ENCODE data around the gene TCF7L1.

Gene TCF7L1

GRCh38 chr2:85181844-85182456 is 48.8 kb downstream of the TCF7L1 start:
- Histone ChIP-seq H3K27me3 (replicated peaks in 2 of 5; ENCODE audit: control insufficient read depth in 4 of 5, insufficient read depth in 5 of 5, low read length in 4 of 5) (peaks cover 0 to 2% (median 0%) of the 10 kb centered on the region in 5 experiments), H3K4me3 (ENCODE audit: control insufficient read depth in 1 of 7, extremely low read depth in 1 of 7, insufficient read depth in 4 of 7, low read depth in 2 of 7, low read length in 6 of 7) (no peak overlapping the region), H3K4me1 (ENCODE audit: control extremely low read depth in 1 of 4, control insufficient read depth in 4 of 4, insufficient read depth in 4 of 4, low read length in 3 of 4) (peaks cover 0 to 2% (median 0%) of the 10 kb centered on the region in 4 experiments), H3K9me3 (ENCODE audit: control extremely low read depth in 1 of 5, control insufficient read depth in 4 of 5, insufficient read depth in 2 of 5, low read depth in 1 of 5, low read length in 4 of 5) (no peaks in the 10 kb centered on the region), H3K27ac (ENCODE audit: insufficient read depth in 1 of 2, low read depth in 1 of 2, low read length in 2 of 2, poor library complexity in 1 of 2, severe bottlenecking in 2 of 2) (no peak overlapping the region), H3K36me3 (ENCODE audit: control insufficient read depth in 4 of 4, insufficient read depth in 4 of 4, low read length in 3 of 4) (no peaks in the 10 kb centered on the region)
- no peak for DNase-seq
- WGBS (ENCODE audit: insufficient coverage) = 96% methylated on average over 11 of the region's 11 CpGs
- ChIA-PET CTCF (interaction anchor here (0.9 kb wide), 2 partner anchors 10 to 49 kb away, joined by 3 read pairs; no protein-coding TSS in a partner anchor), POLR2A (no interaction called here)

- peaks cover 0 to 2% (median 0%) of the 10 kb centered on the region in 4 experiments for H3K4me1 ChIP-seq (ENCODE audit: control extremely low read depth in 1 of 4, control insufficient read depth in 4 of 4, insufficient read depth in 4 of 4, low read length in 3 of 4)
- H3K9me3 ChIP-seq (ENCODE audit: control extremely low read depth in 1 of 5, control insufficient read depth in 4 of 5, insufficient read depth in 2 of 5, low read depth in 1 of 5, low read length in 4 of 5) = no peaks in the 10 kb centered on the region
- DNase-seq = no peak
- H3K36me3 ChIP-seq (ENCODE audit: control insufficient read depth in 4 of 4, insufficient read depth in 4 of 4, low read length in 3 of 4) = no peaks in the 10 kb centered on the region
- H3K27ac ChIP-seq (ENCODE audit: insufficient read depth in 1 of 2, low read depth in 1 of 2, low read length in 2 of 2, poor library complexity in 1 of 2, severe bottlenecking in 2 of 2) = no peak overlapping the region
- peaks cover 0 to 2% (median 0%) of the 10 kb centered on the region in 5 experiments for H3K27me3 ChIP-seq (replicated peaks in 2 of 5; ENCODE audit: control insufficient read depth in 4 of 5, insufficient read depth in 5 of 5, low read length in 4 of 5)
- ChIA-PET CTCF (no interaction called here), POLR2A (no interaction called here)
- no peak overlapping the region for H3K4me3 ChIP-seq (ENCODE audit: control insufficient read depth in 1 of 7, extremely low read depth in 1 of 7, insufficient read depth in 4 of 7, low read depth in 2 of 7, low read length in 6 of 7)
- WGBS (ENCODE audit: insufficient coverage) = 97% methylated on average over 3 of the region's 3 CpGs
Measured at GRCh38 chr2:85183076-85183475, 49.9 kb downstream of the TCF7L1 start.

- CTCF ChIA-PET = no interaction called here
- H3K4me1 ChIP-seq (ENCODE audit: control extremely low read depth in 1 of 4, control insufficient read depth in 4 of 4, insufficient read depth in 4 of 4, low read length in 3 of 4) = peaks cover 0 to 2% (median 0%) of the 10 kb centered on the region in 4 experiments
- no peak overlapping the region for H3K27ac ChIP-seq (ENCODE audit: insufficient read depth in 1 of 2, low read depth in 1 of 2, low read length in 2 of 2, poor library complexity in 1 of 2, severe bottlenecking in 2 of 2)
- H3K27me3 ChIP-seq (replicated peaks in 2 of 5; ENCODE audit: control insufficient read depth in 4 of 5, insufficient read depth in 5 of 5, low read length in 4 of 5) = peaks cover 0 to 2% (median 0%) of the 10 kb centered on the region in 5 experiments
- no peaks in the 10 kb centered on the region for H3K36me3 ChIP-seq (ENCODE audit: control insufficient read depth in 4 of 4, insufficient read depth in 4 of 4, low read length in 3 of 4)
- 100% methylated on average over 4 of the region's 4 CpGs for whole genome bisulfite sequencing (ENCODE audit: insufficient coverage)
- DNase-seq = no peak
- no peaks in the 10 kb centered on the region for H3K9me3 ChIP-seq (ENCODE audit: control extremely low read depth in 1 of 5, control insufficient read depth in 4 of 5, insufficient read depth in 2 of 5, low read depth in 1 of 5, low read length in 4 of 5)
- POLR2A ChIA-PET = no interaction called here
- H3K4me3 ChIP-seq (ENCODE audit: control insufficient read depth in 1 of 7, extremely low read depth in 1 of 7, insufficient read depth in 4 of 7, low read depth in 2 of 7, low read length in 6 of 7) = no peak overlapping the region
Measured at GRCh38 chr2:85183479-85183878, 50.3 kb downstream of the TCF7L1 start.

GRCh38 chr2:85184231-85184630 is 51.0 kb downstream of the TCF7L1 start:
- 100% methylated on average over 6 of the region's 9 CpGs for WGBS (ENCODE audit: insufficient coverage)
- ChIA-PET CTCF (interaction anchor here (1.4 kb wide), 1 partner anchor 117 kb away, joined by 3 read pairs; no protein-coding TSS in a partner anchor), POLR2A (no interaction called here)

GRCh38 chr2:85184990-85185389 is 51.8 kb downstream of the TCF7L1 start:
- Histone ChIP-seq H3K27ac (ENCODE audit: insufficient read depth in 1 of 2, low read depth in 1 of 2, low read length in 2 of 2, poor library complexity in 1 of 2, severe bottlenecking in 2 of 2) (no peak overlapping the region), H3K36me3 (ENCODE audit: control insufficient read depth in 4 of 4, insufficient read depth in 4 of 4, low read length in 3 of 4) (no peaks in the 10 kb centered on the region), H3K27me3 (replicated peaks in 2 of 5; ENCODE audit: control insufficient read depth in 4 of 5, insufficient read depth in 5 of 5, low read length in 4 of 5) (no peaks in the 10 kb centered on the region), H3K9me3 (ENCODE audit: control extremely low read depth in 1 of 5, control insufficient read depth in 4 of 5, insufficient read depth in 2 of 5, low read depth in 1 of 5, low read length in 4 of 5) (no peaks in the 10 kb centered on the region), H3K4me3 (ENCODE audit: control insufficient read depth in 1 of 7, extremely low read depth in 1 of 7, insufficient read depth in 4 of 7, low read depth in 2 of 7, low read length in 6 of 7) (no peak overlapping the region), H3K4me1 (ENCODE audit: control extremely low read depth in 1 of 4, control insufficient read depth in 4 of 4, insufficient read depth in 4 of 4, low read length in 3 of 4) (peaks cover 0 to 2% (median 0%) of the 10 kb centered on the region in 4 experiments)
- ChIA-PET CTCF (interaction anchor here (1.4 to 1.6 kb wide), 2 partner anchors 100 to 118 kb away, joined by 3 to 5 read pairs; no protein-coding TSS in a partner anchor), POLR2A (no interaction called here)
- 92% methylated on average over 5 of the region's 6 CpGs for WGBS (ENCODE audit: insufficient coverage)
- DNase-seq = no peak

More at GRCh38 chr2:85184231-85184630, 51.0 kb downstream of the TCF7L1 start:
- no peak overlapping the region for H3K27ac ChIP-seq (ENCODE audit: insufficient read depth in 1 of 2, low read depth in 1 of 2, low read length in 2 of 2, poor library complexity in 1 of 2, severe bottlenecking in 2 of 2)
- peaks cover 0 to 2% (median 0%) of the 10 kb centered on the region in 5 experiments for H3K27me3 ChIP-seq (replicated peaks in 2 of 5; ENCODE audit: control insufficient read depth in 4 of 5, insufficient read depth in 5 of 5, low read length in 4 of 5)
- peaks cover 0 to 2% (median 0%) of the 10 kb centered on the region in 4 experiments for H3K4me1 ChIP-seq (ENCODE audit: control extremely low read depth in 1 of 4, control insufficient read depth in 4 of 4, insufficient read depth in 4 of 4, low read length in 3 of 4)
- no peaks in the 10 kb centered on the region for H3K9me3 ChIP-seq (ENCODE audit: control extremely low read depth in 1 of 5, control insufficient read depth in 4 of 5, insufficient read depth in 2 of 5, low read depth in 1 of 5, low read length in 4 of 5)
- DNase-seq = no peak
- H3K36me3 ChIP-seq (ENCODE audit: control insufficient read depth in 4 of 4, insufficient read depth in 4 of 4, low read length in 3 of 4) = no peaks in the 10 kb centered on the region
- no peak overlapping the region for H3K4me3 ChIP-seq (ENCODE audit: control insufficient read depth in 1 of 7, extremely low read depth in 1 of 7, insufficient read depth in 4 of 7, low read depth in 2 of 7, low read length in 6 of 7)

GRCh38 chr2:85185431-85185940 is 52.3 kb downstream of the TCF7L1 start:
- peaks cover 0 to 2% (median 0%) of the 10 kb centered on the region in 4 experiments for H3K4me1 ChIP-seq (ENCODE audit: control extremely low read depth in 1 of 4, control insufficient read depth in 4 of 4, insufficient read depth in 4 of 4, low read length in 3 of 4)
- POLR2A ChIA-PET = no interaction called here
- CTCF ChIA-PET = interaction anchor here (1.4 to 1.6 kb wide), 2 partner anchors 99 to 118 kb away, joined by 3 to 5 read pairs; no protein-coding TSS in a partner anchor

GRCh38 chr2:85187069-85187468 is 53.9 kb downstream of the TCF7L1 start:
- ChIA-PET CTCF (no interaction called here), POLR2A (no interaction called here)
- no peak overlapping the region for H3K27ac ChIP-seq (ENCODE audit: insufficient read depth in 1 of 2, low read depth in 1 of 2, low read length in 2 of 2, poor library complexity in 1 of 2, severe bottlenecking in 2 of 2)
- WGBS (ENCODE audit: insufficient coverage) = 83% methylated on average over 2 of the region's 2 CpGs
- H3K4me1 ChIP-seq (ENCODE audit: control extremely low read depth in 1 of 4, control insufficient read depth in 4 of 4, insufficient read depth in 4 of 4, low read length in 3 of 4) = no peaks in the 10 kb centered on the region
- H3K27me3 ChIP-seq (replicated peaks in 2 of 5; ENCODE audit: control insufficient read depth in 4 of 5, insufficient read depth in 5 of 5, low read length in 4 of 5) = peaks cover 0 to 2% (median 0%) of the 10 kb centered on the region in 5 experiments
- no peak for DNase-seq
- no peaks in the 10 kb centered on the region for H3K36me3 ChIP-seq (ENCODE audit: control insufficient read depth in 4 of 4, insufficient read depth in 4 of 4, low read length in 3 of 4)
- H3K9me3 ChIP-seq (ENCODE audit: control extremely low read depth in 1 of 5, control insufficient read depth in 4 of 5, insufficient read depth in 2 of 5, low read depth in 1 of 5, low read length in 4 of 5) = no peaks in the 10 kb centered on the region
- H3K4me3 ChIP-seq (ENCODE audit: control insufficient read depth in 1 of 7, extremely low read depth in 1 of 7, insufficient read depth in 4 of 7, low read depth in 2 of 7, low read length in 6 of 7) = no peak overlapping the region

More at GRCh38 chr2:85185431-85185940, 52.3 kb downstream of the TCF7L1 start:
- peak in 2 of 3 donors; percentile 9 to 10 for DNase-seq
- H3K27me3 ChIP-seq (replicated peaks in 2 of 5; ENCODE audit: control insufficient read depth in 4 of 5, insufficient read depth in 5 of 5, low read length in 4 of 5) = peaks cover 0 to 2% (median 0%) of the 10 kb centered on the region in 5 experiments
- no peaks in the 10 kb centered on the region for H3K9me3 ChIP-seq (ENCODE audit: control extremely low read depth in 1 of 5, control insufficient read depth in 4 of 5, insufficient read depth in 2 of 5, low read depth in 1 of 5, low read length in 4 of 5)
- WGBS (ENCODE audit: insufficient coverage) = 93% methylated on average over 6 of the region's 7 CpGs
- no peaks in the 10 kb centered on the region for H3K36me3 ChIP-seq (ENCODE audit: control insufficient read depth in 4 of 4, insufficient read depth in 4 of 4, low read length in 3 of 4)
- no peak overlapping the region for H3K4me3 ChIP-seq (ENCODE audit: control insufficient read depth in 1 of 7, extremely low read depth in 1 of 7, insufficient read depth in 4 of 7, low read depth in 2 of 7, low read length in 6 of 7)
- H3K27ac ChIP-seq (ENCODE audit: insufficient read depth in 1 of 2, low read depth in 1 of 2, low read length in 2 of 2, poor library complexity in 1 of 2, severe bottlenecking in 2 of 2) = no peak overlapping the region

Data from common myeloid progenitor, CD34-positive (primary cell).